Kidney capillary endothelial cell (primary cell): ENCODE data around the gene HSPA1A.
"Not testable (repeated sequence)": the region's sequence is repeated elsewhere in the genome, so short reads cannot be mapped to it uniquely, and the experiment has no call there.

Experiments used
- DNase-seq: peaks from one replicate; pipeline ENCODE4 v3.0.0-alpha.2; 2018; ENCODE audit warnings: low spot score

The HSPA1A gene

DNA sequence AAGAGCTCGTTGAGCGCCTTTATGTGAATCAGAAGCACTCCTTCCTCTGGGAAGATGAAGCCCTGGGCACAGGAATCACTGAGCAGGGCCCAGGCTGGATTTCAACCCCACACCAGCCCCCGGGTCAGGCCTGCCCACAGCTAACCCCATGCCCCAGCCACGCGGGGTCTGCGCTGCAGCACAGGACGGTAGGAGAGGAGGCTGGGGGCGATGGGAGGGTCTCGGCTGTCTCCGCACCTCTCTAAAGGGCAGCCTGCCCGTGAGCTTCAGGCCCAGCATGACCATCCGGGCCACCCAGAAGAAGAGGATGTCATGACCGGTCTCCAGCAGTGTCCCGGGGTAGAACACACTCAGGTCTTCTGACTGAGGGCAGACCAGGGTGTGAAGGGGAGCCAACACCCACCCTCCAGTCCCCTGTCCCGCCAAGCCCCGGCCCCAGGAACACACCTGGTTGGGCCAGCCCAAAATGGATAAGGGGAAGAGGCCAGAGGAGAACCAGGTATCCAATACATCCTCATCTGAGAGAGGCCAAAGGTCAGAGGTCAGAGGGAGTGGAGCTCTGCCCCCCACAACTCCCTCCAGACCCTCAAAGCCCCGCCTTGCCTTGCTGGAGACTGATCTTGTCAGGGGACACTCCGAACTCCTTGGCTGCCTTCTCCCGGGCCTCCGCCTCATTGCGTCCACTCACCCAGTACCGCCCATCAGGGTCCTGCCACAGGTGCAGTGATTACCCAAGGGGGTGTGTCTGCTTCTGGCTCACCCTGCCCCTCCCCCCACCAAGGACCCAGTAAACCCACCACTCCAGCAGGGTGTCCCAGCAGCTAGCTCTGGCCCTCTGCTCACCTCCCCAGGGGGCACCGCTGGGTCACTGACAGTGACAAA, 33.9 kb upstream of the HSPA1A start:
- no peak for DNase-seq

DNA sequence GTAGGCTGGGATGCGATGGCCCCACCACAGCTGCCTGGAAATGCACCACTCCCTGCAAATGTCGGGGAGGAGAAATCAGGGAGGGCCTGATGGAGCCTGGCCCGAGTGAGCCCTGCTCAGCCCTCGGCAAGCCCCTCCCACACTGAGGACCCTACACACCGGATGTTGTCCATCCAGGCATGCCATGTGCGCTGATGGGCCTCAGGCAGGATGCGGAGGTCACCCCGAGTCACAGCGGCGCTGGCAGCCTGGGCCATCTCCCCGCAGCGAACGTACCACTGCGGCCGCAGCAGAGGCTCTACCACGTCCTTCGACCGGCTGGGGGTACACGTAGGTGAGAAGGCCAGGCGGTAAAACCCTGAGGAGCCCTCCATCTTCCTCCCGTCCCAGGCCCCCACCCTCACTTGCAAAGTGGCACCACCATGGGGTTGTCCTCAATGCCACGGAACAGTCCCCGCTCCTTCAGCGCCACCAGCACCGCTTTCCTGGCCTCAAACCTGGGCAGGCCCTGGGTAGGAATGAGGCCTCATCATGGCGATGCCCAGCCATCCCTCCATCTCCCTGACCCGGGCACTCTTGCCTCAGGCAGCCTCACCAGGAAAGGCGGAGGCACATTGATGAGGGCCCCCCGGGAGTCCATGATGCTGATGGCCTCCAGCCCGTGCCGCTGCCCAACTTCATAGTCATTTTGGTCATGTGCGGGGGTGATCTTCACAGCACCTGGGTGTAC, 33.1 kb upstream of the HSPA1A start:
- DNase-seq, result no peak

DNA sequence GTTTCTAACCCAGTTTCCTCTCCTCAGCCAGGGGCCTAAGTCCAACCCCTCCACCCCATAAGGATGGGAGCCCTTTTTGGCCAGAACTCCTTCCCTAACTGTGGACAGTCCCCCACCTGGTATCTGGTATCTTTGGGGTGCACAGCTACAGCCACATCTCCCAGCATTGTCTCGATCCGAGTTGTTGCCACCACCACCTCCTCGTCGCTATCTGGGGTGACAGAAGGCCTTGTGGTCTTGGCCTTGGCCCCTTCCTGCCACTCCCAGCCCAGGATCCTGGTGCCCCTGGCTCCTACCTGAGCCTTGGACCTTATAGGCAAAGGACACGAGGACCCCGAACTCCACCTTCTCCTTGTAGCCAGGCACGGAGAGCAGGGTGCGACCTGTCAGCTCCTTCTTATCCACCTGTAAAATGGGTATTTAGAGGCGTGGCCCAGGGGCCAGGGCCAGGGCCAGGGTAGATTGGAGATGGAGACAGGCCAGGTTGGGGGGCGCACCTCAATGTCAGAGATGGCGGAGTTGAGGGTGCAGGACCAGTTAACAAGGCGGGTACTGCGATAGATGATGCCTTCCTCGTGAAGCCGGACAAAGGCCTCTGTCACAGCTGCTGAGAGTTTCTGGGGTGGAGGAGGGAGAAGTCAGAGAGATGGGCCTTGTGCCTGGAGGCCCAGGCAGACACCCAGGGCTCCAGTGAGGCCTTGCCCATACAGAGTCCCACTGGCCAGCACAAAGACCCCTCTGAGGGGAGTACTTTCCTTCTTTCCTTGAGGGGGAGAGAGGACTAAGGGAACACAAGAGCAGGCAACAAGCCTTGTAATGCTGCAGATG, 31.0 kb upstream of the HSPA1A start:
- DNase-seq, result no peak

DNA sequence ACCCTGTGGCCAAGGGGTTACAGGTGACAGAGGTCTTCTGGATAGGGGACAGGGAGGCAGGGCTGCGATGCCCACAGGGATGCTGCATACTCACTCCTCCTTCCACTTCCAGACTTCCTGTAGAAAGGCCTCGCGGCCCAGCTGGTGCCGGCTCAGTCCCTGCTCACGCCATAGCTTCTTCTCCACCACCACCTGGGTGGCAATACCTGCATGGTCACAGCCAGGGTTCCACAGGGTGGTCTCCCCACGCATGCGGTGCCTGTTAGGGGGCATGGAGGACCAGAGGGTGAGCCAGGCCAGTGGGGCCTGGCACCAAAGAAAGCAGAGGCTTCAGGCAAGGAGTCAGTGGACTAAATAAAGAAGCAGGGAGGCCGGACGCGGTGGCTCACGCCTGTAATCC, 29.9 kb upstream of the HSPA1A start:
- no peak for DNase-seq

DNA sequence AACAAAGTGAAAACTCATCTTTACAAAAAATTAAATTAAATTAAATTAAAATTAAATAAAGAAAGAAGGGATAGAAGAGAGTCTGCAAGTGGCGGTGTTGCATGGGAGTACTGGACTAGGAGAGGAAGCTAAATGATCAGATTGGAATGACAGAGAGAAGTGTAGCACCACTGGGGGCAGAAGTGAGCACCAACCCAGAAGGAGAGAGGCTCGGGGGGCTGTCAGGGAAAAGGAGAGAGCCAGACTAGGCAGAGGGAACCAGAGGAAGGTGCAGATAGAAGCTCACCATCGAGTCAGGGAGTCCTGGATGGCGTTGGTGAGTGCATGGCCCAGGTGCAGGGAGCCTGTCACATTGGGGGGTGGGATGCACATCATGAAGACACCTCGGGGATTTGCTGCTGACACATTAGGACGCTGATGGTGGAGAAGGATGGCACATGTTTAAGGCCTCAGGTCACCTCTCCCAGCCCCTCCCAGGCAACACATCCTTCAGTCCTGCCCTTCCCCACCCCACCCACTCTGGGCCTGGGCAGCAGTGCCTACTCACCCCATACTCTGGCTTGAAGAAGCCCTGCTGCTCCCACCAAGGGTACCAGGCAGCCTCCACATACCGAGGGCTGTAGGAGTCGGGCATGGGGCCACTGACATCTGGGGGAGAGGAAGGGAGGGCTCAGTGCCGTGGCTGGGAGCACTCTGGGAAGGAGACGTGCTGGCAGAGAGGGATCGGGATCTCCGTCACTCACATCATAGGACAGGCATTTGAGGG, 23.8 kb upstream of the HSPA1A start:
- DNase-seq, result peak; percentile 37

DNA sequence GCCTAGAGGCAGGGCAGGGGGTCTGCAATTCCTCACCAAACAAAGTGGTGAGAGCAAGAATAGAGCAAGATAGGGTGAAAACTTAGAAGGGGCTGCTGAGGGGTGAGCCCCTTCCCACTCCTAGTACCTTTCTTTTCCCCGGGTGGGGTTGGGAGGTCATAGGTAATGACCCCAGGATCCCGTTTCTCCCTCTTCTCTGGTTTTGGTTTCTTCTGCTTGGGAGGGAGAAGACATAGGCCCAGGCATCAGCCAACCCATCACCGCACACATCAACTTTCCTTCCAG, 23.3 kb upstream of the HSPA1A start:
- no peak for DNase-seq

DNA sequence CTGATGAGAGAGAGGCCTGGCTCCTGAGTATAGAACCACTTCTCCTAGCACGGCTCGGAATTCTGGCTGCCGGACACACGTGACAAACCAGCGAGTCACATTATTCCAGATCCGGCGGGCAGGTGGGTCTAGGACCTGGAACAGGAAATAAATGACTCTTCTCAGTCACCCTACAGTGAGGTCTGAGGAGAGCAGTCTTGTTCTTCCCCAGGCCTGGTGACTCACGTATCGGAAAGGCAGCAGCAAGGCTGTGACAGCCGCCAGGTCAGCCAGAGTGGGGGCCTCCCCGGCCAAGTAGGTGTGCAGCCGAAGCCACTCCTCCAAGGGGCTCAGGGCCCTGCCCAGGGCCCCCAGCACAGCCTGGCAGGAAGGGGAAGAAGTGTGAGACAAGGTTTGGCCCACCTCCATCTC, 22.6 kb upstream of the HSPA1A start:
- DNase-seq, result peak; percentile 83

DNA sequence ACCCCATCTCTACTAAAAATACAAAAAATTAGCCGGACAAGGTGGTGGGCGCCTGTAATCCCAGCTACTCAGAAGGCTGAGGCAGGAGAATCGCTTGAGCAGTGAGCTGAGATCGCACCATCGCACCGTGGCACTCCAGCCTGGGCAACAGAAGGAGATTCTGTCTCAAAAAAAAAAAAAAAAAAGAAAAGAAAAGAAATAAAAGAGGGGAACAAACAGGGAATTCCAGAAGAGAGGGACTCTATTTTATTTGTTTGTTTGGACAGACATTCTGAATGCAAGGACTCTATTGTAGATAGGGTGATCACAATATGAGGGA, 21.5 kb upstream of the HSPA1A start:
- not testable (repeated sequence) for DNase-seq

DNA sequence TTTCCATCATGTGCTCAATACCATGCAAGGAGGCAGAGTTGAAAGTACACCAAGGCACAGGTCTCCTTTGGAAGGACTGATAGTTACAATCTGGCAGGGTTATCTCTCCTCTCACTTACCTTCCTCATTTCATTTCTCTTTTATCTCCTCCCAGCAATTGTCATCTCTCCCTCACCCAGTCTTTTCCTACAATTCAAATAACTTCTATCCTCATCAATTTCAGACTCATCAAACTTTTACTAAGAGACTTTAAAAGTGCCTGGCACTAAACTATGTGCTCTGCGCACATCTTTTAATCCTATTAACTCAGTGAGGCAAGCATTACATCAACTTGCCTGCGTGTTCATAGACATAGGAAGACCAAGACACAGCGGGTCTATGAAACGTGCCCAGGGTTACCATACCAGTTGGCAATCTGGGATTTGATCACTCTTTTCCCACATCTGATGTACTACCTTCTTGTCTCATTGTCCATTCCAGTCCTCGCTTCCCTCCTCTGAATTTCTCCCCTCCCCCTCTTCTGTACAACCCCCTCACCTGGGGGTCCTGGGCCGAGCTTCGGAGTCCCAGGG, 21.0 kb upstream of the HSPA1A start:
- no peak for DNase-seq

DNA sequence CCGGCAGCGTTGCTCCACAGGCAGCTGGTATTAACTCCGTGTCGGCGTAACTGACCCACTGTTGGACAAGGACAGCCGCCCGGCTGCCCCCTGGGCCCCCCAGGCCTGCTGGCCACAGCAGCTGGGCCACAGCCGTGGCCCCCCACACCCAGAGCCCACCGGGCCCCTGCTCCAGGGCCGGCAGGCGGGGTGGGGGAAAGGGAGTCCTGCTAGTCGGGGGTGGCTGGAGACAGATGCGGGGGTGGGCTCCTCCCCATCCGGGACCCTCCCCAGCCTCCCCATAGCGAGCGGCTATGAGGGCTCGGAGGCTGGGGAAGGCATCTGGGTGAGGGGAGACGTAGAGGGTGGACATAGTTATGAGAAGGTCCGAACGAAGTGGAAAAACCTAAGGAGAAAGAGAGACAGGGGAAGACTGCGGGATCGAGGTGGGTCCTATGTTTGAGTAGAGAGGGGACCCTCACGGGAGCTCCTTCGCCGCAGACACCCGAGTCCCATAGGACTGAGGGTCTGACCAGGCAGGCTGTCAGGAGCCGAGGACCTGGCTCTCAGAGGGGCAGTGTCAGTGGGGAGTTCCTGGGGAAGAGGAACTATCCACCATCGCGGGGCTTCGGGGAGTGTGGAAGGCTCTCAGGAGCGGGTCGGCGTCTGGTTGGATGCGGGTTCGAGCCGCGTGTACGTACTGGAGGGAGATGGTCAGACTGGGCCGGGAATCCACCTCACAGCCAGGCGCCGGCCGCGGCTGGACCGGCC, 20.3 kb upstream of the HSPA1A start:
- DNase-seq, result no peak

DNA sequence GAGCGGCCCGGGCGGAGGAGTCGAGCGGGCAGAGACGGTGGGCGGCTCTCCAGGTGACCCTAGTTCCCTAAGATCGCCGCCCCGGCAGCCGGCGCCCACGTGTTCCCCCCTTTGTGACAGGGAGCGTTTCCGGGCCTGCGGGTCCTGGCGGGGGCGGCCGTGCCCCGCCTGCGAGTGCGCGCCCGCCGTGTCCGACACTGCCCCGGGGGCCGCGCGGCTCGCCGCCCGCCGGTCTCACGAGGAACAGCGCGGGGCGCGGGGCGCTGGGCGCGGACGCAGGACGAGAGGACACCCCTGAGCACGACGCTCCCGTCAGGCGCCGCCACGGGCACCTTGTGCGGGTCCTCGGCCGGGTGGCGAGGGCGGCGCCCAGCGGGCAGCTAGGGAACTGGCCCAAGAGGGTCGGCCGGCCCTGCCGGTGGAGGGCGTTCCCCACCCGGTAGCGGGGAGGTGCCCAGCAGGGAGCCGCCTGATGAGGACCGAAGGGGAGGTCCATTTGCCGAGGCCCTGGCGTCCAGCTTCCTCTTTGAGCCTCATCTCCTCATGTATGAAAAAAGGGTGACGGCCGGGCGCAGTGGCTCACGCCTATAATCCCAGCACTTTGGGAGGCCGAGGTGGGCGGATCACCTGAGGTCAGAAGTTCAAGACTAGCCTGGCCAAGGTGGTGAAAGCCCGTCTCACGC, 19.6 kb upstream of the HSPA1A start, which contains the start of gene VARS1:
Gene VARS1, minus strand, starts transcription at position 137 of the 683 bp plus-strand sequence. CDS start 535 bp downstream, outside the sequence.
- DNase-seq, result peak; percentile 84

DNA sequence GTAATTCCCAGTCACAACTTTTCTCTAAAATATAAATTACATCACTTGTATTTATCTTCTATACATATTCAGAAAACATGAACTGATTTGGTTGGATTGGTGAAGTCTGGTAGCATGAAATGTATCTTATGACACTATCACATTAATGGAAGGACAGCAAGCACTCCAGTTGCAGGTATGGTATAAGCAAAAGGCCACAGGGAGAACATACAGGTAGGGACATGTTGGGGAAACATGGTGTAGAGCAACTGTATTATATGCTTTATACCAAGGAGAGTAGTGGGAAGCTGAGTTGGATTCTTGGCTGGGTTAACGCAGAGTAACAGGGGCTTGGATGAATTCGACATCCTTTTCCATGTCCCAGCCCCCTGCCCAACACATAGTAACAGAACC, 18.4 kb upstream of the HSPA1A start:
- DNase-seq, result no peak

DNA sequence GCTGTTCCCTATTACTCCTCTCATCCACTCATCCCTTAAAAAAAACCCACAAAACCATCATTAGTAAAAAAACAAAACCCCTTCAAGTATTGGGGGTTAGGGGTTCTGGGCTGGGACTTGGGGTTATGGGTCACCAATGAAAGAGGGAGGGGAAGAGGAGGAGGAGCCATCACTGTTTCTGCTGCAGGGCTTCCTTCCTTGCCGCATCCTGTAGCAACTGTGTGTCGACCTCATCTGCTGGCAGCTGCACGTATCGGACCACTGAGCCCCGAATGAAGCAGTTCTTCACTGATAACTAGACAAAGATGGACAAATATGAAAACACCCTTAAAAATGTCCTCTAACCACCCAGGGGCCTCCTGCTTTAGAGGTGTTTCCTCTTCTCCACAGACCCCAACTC, 17.8 kb upstream of the HSPA1A start:
- no peak for DNase-seq

DNA sequence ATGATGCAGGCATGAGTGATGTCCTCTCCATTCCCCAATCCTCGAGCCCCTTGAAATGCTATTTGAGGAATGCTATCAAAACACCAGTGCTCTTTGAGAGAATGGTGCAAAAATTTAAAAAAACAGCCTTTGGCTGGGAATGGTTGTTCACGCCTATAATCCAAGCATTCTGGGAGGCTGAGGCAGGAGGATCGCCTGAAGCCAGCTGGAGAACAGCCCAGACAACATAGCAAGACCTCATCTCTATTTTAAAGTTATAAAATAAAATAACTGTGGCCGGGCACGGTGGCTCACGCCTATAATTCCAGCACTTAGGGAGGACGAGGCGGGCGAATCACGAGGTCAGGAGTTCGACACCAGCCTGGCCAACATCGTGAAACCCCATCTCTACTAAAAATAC, 15.6 kb upstream of the HSPA1A start:
- DNase-seq, result no peak

DNA sequence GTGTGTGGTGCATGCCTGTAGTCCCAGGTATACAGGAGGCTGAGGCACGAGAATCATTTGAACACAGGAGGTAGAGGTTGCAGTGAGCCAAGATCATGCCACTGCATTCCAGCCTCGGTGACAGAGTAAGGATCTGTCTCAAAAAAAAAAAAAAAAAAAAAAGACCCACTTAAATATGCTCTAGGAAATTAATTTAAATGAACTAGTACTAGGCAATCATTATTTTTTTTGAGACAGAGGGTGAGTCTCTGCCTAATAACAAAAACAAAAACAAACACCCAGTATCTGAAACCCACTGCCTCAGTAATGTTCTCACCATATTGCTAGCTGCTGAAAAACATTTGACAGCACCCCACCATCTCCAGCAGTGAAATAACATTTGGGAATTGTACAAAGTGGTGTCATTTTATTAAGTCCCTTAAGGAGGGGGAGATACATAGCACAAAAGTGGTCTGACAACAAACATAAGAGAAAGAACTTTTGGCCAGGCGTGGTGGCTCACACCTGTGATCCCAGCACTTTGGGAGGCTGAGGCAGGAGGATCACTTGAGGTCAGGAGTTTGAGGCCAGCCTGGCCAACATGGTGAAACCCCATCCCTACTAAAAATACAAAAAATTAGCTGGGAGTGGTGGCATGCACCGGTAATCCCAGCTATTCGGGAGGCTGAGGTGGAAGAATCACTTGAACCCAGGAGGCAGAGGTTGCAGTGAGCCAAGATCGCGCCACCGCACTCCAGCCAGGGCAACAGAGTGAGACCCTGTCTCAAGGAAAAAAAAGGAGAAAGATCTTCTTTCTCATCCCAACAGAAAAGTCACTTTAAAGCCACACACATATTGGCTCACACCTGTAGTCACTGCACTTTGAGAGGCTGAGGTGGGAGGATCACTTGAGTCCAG, 14.1 kb upstream of the HSPA1A start:
- not testable (repeated sequence) for DNase-seq

DNA sequence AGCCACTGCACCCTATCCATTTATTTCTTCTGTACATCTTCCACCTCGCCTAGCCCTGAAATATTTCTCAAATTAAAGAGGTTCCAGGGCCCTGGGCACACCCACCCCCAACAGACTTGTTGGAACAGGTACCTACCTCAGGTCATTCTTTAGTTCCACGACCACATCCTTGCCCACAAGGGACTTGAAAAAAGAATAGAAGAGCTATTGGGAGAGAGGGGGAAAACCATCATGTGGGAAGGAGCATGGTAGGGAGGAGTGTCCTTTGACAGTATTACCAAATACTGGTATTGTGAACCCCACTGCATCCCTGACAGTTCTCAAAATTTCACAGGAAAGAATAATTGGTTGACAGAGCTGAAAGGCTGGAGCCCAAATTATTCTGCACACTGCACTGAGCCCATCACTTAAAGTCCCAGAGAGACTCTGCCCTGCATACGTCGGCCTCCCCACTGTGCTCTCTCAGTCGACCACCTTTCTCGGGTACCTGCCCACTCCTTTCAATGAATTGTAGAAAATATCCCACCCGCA, 9.3 kb upstream of the HSPA1A start:
- DNase-seq, result no peak

DNA sequence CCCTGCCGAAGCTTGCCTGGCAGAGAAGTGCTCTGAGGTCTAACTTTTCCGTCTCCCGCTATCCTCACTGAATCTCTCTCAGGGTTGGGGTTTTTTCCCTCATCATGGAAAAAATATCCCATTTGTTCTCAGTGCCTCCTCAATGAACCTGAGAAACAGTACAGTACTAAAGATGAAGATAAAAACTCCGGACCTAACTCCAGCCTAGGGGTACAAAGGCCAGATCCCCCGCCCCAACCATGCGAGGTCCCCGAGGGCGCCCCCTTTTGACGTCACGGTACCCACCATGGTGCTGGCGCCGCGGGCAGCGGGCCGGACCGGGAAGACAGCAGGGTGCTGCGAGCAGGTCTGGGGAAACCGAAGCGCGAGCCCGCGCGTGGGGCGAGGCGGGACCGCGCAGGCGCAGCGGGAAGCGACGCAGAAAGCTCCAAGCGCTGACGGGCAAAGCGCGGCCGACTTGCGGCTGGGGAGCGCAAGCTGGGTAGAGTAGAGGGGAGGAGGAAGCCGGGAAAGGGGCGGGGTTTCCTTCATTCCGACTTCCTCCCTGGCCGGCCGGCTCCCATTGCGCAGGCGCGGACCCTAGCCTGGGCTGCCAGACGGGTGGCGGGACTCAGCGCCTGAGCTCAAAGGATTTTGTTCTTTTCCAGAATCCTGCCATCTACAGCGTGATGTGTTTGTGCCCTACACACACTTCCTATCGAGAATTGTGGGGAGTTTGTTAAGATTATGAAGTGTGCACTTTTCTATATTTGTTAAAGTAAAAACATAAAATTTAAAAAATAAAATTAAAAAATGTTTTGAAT, 8.7 kb upstream of the HSPA1A start, which contains the start of gene LSM2:
Gene LSM2, minus strand, starts transcription at position 497 of the 803 bp plus-strand sequence. Its CDS starts 209 bp downstream, at position 288.
- DNase-seq, result peak; percentile 96

DNA sequence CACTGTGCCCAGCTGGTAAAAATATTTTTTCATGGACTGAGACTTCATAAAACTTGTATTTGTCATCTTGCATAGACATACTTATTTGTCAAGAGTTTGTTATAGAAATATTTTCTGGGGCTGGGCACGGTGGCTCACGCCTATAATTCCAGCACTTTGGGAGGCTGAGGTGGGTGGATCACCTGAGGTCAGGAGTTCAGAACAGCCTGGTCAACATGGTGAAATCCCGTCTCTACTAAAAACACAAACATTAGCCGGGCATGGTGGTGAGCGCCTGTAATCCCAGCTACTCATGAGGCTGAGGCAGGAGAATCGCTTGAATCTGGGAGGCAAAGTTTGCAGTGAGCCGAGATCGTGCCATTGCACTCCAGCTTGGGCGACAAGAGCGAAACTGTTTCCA, 6.7 kb upstream of the HSPA1A start:
- DNase-seq, result not testable (repeated sequence)
